KG1 (cell line): ENCODE measurements around the gene AHI1.
"Not testable (repeated sequence)": the region's sequence is repeated elsewhere in the genome, so short reads cannot be mapped to it uniquely, and the experiment has no call there.

ENCODE experiments used
- DNase-seq: peaks from one replicate; lab custom pipeline; 2025; lab: John Stamatoyannopoulos, UW

AHI1 gene

DNA sequence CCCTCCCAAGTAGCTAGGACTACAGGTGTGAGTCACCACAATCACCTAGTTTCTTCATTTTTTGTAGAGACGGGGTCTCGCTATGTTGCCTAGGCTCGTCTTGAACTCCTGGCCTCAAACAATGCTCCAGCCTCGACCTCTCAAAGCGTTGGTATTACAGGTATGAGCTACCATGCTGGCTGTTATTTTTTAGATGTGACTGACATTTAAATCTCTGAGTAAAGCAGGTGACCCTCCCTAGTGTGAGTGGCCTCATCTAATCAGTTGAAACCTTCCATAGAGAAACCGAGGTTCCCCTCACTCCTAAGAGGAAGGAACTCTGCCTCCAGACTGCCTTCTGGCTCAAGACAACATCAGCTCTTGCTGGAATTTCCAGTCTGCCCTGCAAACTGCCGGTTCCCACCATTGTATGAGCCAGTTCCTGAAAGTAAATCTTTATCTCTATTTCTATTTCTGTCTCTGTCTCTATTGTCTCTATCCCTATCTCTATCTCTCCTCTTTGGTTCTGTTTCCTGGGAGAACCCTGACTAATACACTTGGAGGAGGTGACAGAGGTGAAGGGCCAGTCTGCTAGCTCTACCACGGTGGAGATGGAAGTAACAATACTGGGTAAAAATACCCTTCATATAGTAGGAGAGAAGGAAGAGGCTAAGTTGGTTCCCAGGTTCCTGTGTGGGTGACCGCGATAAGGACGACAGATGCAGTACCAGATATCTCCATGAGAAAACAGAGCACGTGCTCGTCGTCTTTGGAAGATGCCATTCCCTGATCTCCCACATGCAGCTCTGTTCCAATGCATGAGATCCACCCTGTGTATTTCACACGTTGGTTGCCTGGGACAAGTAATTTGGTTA, 235.4 kb downstream of the AHI1 start:
- DNase-seq = no peak

DNA sequence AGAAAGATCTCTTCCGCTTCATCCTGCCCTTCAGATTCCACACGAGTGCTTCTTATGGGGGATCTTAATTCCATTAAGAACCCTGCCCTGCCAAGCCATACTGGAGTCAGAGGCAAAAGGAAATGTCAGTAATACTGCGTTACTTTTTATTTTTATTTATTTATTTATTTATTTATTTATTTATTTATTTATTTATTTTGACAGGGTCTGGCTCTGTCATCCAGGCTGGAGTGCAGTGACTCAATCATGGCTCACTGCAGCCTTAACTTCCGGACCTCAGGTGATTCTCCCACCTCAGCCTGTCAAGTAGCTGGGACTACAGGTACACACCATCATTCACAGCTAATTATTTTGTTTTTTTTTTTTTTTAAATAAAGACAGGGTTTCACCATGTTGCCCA, 236.9 kb downstream of the AHI1 start:
- no peak for DNase-seq

GRCh38 chr6:135258970-135259369, 238.6 kb downstream of the AHI1 start:
- no peak for DNase-seq

GRCh38 chr6:135257631-135258405, 239.7 kb downstream of the AHI1 start:
- DNase-seq = no peak

DNA sequence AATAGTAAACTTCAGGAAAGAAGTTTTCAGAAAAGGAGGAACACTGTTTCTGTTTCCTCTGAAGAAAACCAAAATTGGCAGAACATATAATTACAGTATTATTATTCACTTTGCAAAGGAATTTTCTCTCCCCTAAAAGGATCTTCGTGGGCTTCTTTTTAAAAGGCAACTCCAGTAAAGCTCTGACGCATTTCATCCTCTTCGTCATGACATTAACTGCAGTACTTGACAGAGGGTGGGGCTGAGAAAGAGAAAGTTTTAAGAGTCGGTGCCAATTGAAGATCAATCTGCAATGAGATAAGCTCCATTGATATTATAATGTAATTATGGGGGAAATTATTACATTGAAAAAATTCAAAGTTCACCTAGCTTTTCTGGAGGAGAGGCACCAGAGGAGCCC, 240.7 kb downstream of the AHI1 start:
- DNase-seq = no peak

- DNase-seq = no peak
Observed at GRCh38 chr6:135254471-135254870, 243.1 kb downstream of the AHI1 start.

- no peak for DNase-seq
Observed at GRCh38 chr6:135251498-135252441, 245.8 kb downstream of the AHI1 start.

GRCh38 chr6:135250751-135251497, 246.6 kb downstream of the AHI1 start:
- DNase-seq = no peak

GRCh38 chr6:135250234-135250633, 247.3 kb downstream of the AHI1 start:
- DNase-seq = no peak

DNA sequence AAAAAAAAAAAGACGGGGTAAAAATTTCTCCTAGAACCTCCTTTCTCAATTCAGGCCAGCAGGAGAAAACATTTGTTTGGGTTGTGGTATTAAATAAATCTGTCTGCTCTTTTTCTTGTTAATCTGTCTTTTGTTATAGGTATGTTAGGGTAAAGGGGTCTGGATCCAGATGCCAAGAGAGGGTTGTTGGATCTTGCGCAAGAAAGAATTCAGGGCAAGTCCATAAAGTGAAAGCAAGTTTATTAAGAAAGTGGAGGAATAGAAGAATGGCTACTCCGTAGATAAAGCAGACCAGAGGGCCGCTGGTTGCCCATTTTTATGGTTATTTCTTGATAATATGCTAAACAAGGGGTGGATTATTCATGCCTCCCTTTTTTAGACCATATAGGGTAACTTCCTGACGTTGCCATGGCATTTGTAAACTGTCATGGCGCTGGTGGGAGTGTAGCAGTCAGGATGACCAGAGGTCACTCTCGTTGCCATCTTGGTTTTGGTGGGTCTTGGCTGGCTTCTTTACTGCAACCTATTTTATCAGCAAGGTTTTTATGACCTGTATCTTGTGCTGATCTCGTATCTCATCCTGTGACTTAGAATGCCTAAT, 251.0 kb downstream of the AHI1 start:
- not testable (repeated sequence) for DNase-seq

GRCh38 chr6:135244805-135245204, 252.7 kb downstream of the AHI1 start:
- no peak for DNase-seq

DNA sequence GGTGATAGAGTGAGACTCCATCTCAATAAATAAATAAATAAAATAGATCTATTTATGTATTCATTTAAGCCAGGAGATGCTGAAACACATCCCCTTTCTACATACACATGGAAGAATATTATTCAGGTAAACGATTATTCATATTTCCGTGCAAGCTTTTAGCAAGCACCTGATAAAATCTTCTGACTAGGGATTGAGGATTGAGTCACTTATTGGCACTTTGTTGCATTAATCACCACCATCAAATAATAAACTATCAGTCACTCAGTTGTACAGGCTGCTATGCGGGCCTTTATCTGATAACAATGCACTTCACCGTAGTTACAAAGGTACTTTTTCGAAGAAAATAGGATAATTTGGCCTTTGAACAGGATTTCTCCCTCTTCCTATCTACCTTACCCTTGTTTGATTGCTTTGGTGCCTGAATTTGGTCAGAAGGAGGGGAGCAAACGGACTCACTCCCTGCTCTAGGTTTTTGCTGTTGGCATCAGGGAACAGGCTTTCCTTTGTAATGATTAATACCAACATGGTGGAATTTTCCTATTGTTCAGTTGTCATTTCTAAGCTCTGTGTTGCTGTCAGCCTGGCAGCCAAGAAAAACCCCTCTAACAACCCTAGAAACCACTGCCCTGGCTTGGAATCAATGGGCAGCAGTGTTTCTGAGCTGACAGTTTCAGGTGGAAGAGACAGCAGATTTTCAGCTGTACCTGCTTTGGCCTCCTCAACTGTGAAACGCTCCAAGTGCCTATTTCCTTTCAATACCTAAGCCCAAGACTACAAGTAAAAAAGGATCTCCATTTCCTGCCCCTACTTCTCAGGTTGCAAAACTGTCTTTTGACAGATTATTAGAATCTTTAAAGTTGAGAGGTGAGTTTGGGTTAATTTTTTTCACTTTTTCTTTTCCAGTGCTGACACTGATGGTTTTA, 253.4 kb downstream of the AHI1 start:
- no peak for DNase-seq

- DNase-seq = no peak
Observed at GRCh38 chr6:135240711-135241110, 256.8 kb downstream of the AHI1 start.

DNA sequence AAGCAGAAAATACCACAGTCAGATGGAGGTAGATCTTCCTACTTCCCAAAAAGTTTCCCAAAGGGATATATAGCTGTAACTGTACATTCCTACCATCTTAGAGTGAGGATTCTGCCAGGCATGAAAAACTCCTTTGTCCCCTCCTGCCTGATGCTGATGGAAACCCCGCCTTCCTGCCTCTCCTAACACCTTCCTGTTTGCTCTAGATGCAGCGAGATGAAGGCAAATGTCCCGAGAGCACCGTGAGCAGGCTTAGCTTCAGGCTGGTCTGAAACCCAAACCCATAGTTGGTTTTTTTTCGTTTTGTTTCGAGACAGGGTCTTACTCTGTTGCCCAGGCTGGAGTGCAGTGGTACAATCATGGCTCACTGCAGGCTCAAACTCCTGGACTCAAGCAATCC, 260.8 kb downstream of the AHI1 start:
- no peak for DNase-seq

DNA sequence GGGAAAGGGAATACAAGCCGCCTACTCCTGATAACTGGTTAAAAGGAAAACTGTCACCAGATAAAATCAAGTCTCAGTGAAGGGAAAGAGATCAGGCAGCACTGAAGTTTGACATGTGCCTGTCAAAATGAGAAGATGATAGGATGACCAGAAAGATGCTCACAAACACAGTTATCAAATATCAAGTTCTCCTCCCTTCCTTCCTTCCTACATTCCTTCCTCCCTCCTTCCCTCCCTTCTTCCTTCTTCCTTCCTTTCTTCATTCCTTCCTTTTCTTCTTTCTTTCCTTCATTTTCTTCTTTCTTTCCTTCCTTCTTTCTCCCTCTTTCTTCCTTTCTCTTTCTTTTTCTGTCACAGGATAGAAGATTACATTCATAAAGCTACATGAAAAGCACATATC, 261.2 kb downstream of the AHI1 start:
- no peak for DNase-seq

DNA sequence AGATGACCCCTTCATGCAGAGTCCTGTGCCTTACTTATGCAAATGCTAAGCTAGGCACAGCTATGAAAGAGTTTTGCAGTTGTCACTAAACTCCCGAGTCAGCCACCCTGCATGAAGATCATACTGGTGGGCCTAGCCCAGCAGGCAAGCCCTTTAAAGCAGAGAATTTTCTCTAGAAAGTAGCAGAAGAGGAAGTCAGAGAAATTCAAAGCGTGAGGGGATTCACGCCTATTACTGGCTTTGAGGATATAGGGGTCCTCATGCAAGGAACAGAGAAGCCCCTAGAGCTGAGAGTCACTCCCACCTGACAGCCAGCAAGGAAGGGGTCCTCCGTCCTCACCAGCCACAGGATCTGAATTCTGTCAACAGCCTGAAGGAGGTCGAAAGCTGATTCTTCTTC, 261.8 kb downstream of the AHI1 start:
- DNase-seq = no peak

GRCh38 chr6:135234492-135234780, 263.1 kb downstream of the AHI1 start:
- DNase-seq = no peak

DNA sequence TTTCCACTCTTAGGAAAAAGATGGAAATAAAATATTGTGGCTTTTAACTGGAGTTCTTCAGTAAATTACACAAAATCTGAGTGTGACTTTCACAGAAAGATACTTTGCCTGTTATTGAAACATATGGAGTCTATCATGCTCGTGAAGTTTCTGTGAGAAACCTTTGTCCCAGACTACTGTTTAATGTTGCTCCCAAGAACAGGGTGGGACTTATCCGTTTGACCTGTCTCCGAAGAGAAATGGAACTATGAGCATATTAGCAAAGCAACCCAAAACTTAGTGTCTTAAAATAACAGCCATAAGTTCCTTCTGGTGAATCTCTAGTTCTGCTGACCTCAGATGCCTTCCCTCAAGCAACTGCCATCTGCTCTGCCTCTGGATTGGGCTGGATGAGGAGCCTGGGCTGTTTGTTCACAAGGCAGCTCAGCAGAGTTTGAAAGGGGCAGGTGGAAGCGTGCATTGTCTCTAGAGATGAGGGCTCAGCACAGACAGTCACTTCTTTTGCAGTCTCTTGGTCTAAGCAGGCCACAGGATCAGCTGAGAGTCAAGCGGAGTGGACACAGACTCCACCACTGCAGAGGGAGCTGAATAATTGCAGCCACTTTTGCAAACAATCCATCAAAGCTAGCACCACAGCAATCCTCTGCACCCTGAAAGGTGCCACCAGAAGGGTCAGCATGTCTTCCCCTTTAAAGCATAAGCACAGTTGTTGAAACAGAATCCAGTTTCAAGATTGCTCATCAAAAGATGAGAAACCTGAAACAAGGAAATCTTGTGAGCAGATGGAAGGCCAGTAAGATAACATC, 263.7 kb downstream of the AHI1 start:
- DNase-seq = no peak
